Measurements from ENCODE around the gene CORO1C. TPM values are rescaled to one million over a fixed set of nuclear protein-coding genes. Genes with fewer than 3 reads are reported as not detected.

The CORO1C gene
- total and polyA plus RNA-seq, 4 donors: 23.2 to 58.6 (median 41.9) TPM

GRCh38 chr12:108644811-108645120 lies 86.6 kb downstream of the CORO1C start:
- H3K9ac ChIP-seq (ENCODE audit: low read depth in 1 of 2, low read length in 2 of 2): no peak overlapping the region
- peaks cover 0 to 14% (median 3%) of the 10 kb centered on the region in 4 donors for H3K4me1 ChIP-seq (ENCODE audit: control insufficient read depth in 4 of 4, insufficient read depth in 4 of 4, low read length in 3 of 4)
- DNase-seq (ENCODE audit: low spot score): no peak
- no peak overlapping the region for H3K27ac ChIP-seq (ENCODE audit: low read depth in 1 of 2, low read length in 2 of 2)
- TF ChIP-seq CTCF (IDR thresholded peaks at IDR 0.05; ENCODE audit: low read depth, low read length, missing input control) (no peak), MAX (IDR thresholded peaks at IDR 0.05) (no peak), JUND (IDR thresholded peaks at IDR 0.05) (no peak), RAD21 (IDR thresholded peaks at IDR 0.05) (no peak), FOXA2 (IDR thresholded peaks at IDR 0.05) (no peak), SP1 (IDR thresholded peaks at IDR 0.05) (no peak), EGR1 (IDR thresholded peaks at IDR 0.05; ENCODE audit: low read depth in 2 of 2) (no peak), ATF3 (IDR thresholded peaks at IDR 0.05) (no peak), ZBTB33 (IDR thresholded peaks at IDR 0.05) (no peak), GABPA (IDR thresholded peaks at IDR 0.05 in 1 of 2, conservative IDR thresholded peaks at IDR 0.05 in 1 of 2) (no peak), HNF4G (IDR thresholded peaks at IDR 0.05) (no peak), NR2F2 (IDR thresholded peaks at IDR 0.05) (no peak), YY1 (IDR thresholded peaks at IDR 0.05) (no peak), RXRA (IDR thresholded peaks at IDR 0.05) (no peak), REST (IDR thresholded peaks at IDR 0.05) (no peak), FOXA1 (IDR thresholded peaks at IDR 0.05) (no peak), HNF4A (conservative IDR thresholded peaks at IDR 0.05) (no peak), TAF1 (conservative IDR thresholded peaks at IDR 0.05) (no peak)
- no peaks in the 10 kb centered on the region for H3K9me3 ChIP-seq (ENCODE audit: control insufficient read depth in 4 of 4, low read length in 3 of 4)
- peaks cover 4 to 26% (median 12%) of the 10 kb centered on the region in 4 donors for H3K36me3 ChIP-seq (ENCODE audit: control insufficient read depth in 4 of 4, insufficient read depth in 3 of 4, low read depth in 1 of 4, low read length in 3 of 4)
- no peak overlapping the region for H3K4me3 ChIP-seq (ENCODE audit: low read depth in 1 of 3, low read length in 3 of 3)
- WGBS: 97% methylated on average over 7 of the region's 7 CpGs
- no peaks in the 10 kb centered on the region for H3K27me3 ChIP-seq (ENCODE audit: control insufficient read depth in 4 of 4, insufficient read depth in 4 of 4, low read length in 3 of 4)

All from liver (tissue), 9 donors.